ENCODE measurements around the gene CACNA2D2.

The CACNA2D2 gene

GRCh38 chr3:50410608-50411139 lies 92.8 kb downstream of the CACNA2D2 start:
- no peaks in the 10 kb centered on the region for H3K27me3 ChIP-seq (ENCODE audit: insufficient read depth, poor library complexity, severe bottlenecking)
- no peak for DNase-seq (ENCODE audit: low read depth in 1 of 2, low spot score in 1 of 2)
- H3K4me3 ChIP-seq (replicated peaks; ENCODE audit: insufficient read depth, low read length): no peak overlapping the region
- TF ChIP-seq SPI1 (IDR thresholded peaks at IDR 0.05; ENCODE audit: borderline replicate concordance, low read depth) (no peak), REST (IDR thresholded peaks at IDR 0.05; ENCODE audit: insufficient replicate concordance, low read depth) (no peak), GABPA (IDR thresholded peaks at IDR 0.05; ENCODE audit: low read depth) (no peak), POLR2AphosphoS5 (IDR thresholded peaks at IDR 0.05; ENCODE audit: low read depth) (no peak), CTCF (IDR thresholded peaks at IDR 0.05; ENCODE audit: insufficient read depth, low read length) (no peak)
- no peak overlapping the region for H3K27ac ChIP-seq (replicated peaks)

DNA sequence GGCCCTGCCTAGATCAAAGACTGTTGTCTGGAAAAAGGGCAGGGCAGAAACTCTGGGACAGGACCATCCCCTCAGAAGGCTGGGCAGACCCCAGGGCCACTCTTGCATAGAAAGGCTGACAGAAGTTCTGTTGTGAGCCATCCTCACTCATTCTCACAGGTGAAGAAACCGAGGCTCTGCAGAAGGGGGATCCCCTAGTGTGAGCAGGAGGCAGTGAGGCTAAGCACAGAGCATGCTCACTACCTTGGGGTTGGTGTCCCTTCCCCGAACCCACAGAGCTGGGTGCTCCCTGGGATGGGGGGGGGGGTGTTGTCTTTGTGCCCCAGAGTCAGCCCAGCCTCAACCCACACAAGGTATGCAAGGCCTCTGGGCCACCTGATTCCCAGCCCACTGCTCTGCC lies 93.2 kb downstream of the CACNA2D2 start:
- no peak for DNase-seq (ENCODE audit: low read depth in 1 of 2, low spot score in 1 of 2)
- H3K27ac ChIP-seq (replicated peaks): no peak overlapping the region
- TF ChIP-seq POLR2AphosphoS5 (IDR thresholded peaks at IDR 0.05; ENCODE audit: low read depth) (no peak), SPI1 (IDR thresholded peaks at IDR 0.05; ENCODE audit: borderline replicate concordance, low read depth) (no peak), REST (IDR thresholded peaks at IDR 0.05; ENCODE audit: insufficient replicate concordance, low read depth) (no peak), CTCF (IDR thresholded peaks at IDR 0.05; ENCODE audit: insufficient read depth, low read length) (no peak), GABPA (IDR thresholded peaks at IDR 0.05; ENCODE audit: low read depth) (no peak)
- H3K4me3 ChIP-seq (replicated peaks; ENCODE audit: insufficient read depth, low read length): no peak overlapping the region
- no peaks in the 10 kb centered on the region for H3K27me3 ChIP-seq (ENCODE audit: insufficient read depth, poor library complexity, severe bottlenecking)

- H3K27me3 ChIP-seq (ENCODE audit: insufficient read depth, poor library complexity, severe bottlenecking): no peaks in the 10 kb centered on the region
- no peak for TF ChIP-seq SPI1 (IDR thresholded peaks at IDR 0.05; ENCODE audit: borderline replicate concordance, low read depth)
- no peak for TF ChIP-seq POLR2AphosphoS5 (IDR thresholded peaks at IDR 0.05; ENCODE audit: low read depth)
- no peak for TF ChIP-seq CTCF (IDR thresholded peaks at IDR 0.05; ENCODE audit: insufficient read depth, low read length)
- no peak for TF ChIP-seq REST (IDR thresholded peaks at IDR 0.05; ENCODE audit: insufficient replicate concordance, low read depth)
- TF ChIP-seq GABPA (IDR thresholded peaks at IDR 0.05; ENCODE audit: low read depth): no peak
- no peak overlapping the region for H3K27ac ChIP-seq (replicated peaks)
- no peak overlapping the region for H3K4me3 ChIP-seq (replicated peaks; ENCODE audit: insufficient read depth, low read length)
- DNase-seq (ENCODE audit: low read depth in 1 of 2, low spot score in 1 of 2): no peak
Measured at GRCh38 chr3:50408443-50408944, 94.9 kb downstream of the CACNA2D2 start.
